GM21367 (cell line): ENCODE measurements around the gene LTC4S.
"Not testable (repeated sequence)": the region's sequence is repeated elsewhere in the genome, so short reads cannot be mapped to it uniquely, and the experiment has no call there.

Experiments used
- ATAC-seq: cut with Tn5 transposase; IDR thresholded peaks from one replicate; pipeline ENCODE4 v1.9.1; 2021; ENCODE audit not compliant: unreplicated experiment

Gene LTC4S

GRCh38 chr5:179769271-179769670 is 24.5 kb upstream of the LTC4S start:
- no peak for ATAC-seq

- ATAC-seq, result no peak
Observed at GRCh38 chr5:179769796-179770195, 24.0 kb upstream of the LTC4S start.

DNA sequence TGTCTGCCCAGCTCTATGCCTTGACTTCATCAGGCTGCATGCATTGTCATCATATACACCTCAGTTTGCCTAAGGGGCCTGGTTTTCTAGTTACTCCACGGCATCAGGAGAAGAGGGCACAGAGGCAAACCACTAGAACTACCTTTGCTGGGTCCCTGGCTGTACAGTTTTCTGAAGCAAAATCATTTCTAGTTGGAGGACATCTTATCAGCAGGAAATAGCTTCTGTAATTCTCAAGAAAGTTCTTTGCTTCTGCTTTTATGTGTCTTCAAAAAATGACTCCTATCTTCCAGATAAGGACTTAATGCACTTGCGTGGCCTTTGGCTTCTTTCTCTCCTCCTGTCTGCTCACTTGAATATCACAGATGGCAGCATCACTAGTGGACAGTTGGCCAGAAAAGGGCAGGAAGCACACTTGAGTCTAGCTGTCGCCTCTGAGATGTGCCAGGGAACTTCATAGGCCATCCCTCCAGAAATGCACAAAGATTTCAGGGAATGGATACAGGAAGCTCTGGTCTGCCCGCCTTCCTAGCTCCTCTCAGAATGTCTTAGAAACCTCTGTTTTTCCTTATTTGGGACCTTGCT is 22.4 kb upstream of the LTC4S start:
- no peak for ATAC-seq

GRCh38 chr5:179772351-179772750 is 21.4 kb upstream of the LTC4S start:
- no peak for ATAC-seq

- no peak for ATAC-seq
Observed at GRCh38 chr5:179773686-179774040, 20.1 kb upstream of the LTC4S start.

DNA sequence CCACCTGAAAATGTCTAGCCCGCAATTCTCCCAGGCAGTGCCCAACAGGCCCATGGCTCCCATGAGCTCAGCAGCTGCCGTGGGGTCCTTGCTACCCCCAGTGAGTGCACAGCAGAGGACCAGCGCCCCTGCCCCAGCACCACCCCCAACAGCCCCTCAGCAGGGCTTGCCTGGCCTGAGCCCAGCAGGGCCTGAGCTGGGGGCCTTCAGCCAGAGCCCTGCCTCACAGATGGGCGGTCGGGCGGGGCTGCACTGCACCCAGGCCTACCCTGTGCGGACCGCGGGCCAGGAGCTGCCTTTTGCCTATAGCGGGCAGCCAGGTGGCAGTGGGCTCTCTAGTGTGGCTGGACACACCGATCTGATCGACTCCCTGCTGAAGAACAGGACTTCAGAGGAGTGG is 19.3 kb upstream of the LTC4S start:
- no peak for ATAC-seq

- ATAC-seq, result no peak
Observed at GRCh38 chr5:179776411-179776938, 17.3 kb upstream of the LTC4S start.

DNA sequence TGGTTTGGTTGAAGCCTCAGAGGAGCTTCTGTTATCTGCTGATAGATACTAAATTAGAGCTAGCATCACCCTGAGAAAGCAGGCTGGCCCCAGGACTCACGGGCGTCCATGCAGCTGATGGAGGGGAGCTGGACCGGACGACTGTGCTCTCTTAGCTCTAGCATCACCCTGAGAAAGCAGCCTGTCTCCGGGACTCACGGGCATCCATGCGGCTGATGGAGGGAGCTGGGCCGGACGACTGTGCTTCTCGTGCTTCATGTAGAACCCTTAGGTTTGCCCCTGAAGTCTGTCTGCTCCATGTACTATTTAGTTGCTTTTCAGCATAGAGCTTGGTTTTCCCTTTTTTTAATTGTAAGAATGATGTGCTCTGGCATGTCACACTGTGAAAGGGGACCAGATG is 16.3 kb upstream of the LTC4S start:
- no peak for ATAC-seq

GRCh38 chr5:179777909-179778308 is 15.9 kb upstream of the LTC4S start:
- ATAC-seq, result no peak

DNA sequence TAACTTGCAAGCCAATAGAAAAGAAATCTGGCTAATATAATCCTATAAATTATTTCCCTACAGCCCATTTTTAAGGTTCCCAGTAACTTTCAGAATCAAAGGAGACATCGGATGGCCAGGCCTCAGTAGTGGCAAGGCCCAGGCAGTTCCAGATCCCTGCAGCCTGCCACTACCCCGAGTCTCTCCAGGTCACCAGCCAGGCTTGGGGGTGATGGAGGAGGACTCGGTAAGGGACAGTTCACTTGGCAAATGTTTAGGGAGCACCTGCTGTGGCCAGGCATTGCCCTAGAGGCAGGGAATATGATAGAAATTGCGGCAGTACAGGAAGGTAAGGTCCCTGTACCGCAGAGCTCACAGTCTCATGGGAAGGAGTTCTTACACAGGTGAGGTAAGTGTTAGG is 15.2 kb upstream of the LTC4S start:
- no peak for ATAC-seq

DNA sequence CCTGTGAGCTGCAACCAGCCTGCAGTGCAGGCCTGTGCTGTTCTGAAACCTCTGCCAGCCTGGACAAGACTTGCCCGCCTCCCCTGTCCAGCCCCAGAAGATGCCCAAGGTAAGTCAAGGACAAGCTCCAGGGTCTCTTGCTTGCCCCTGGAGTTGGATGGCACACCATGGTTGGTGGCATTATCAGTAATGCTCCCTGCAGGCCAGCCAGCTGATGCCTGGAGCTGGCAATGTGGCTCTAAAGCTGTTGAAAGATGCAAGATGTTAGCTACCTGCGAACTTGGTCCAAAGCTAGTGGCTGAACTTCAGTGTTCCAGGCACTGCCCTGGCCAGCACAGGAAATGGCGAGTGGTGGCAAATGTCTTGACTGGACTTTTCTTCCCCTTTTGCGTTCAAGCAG is 14.0 kb upstream of the LTC4S start:
- ATAC-seq, result no peak

- no peak for ATAC-seq
Observed at GRCh38 chr5:179780362-179780761, 13.4 kb upstream of the LTC4S start.

DNA sequence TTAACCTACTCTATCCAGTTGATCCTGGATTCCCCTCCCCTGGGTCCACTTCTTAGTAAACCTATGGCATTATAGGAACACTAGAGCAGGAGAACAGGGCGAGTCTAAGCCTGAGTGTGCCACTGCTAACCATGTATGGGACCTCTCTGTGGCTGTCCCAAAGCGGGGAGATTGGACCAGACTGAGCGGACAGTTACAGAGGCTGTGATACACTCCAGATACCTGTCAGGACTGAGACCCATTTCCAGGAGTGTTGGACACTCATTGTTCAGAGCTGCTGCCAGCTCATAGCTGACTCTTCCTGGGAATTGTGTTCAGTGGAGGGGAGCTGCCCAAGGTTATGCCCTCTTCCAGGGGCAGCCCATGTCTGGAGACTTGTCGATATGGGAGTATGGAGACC is 11.9 kb upstream of the LTC4S start:
- ATAC-seq, result no peak

DNA sequence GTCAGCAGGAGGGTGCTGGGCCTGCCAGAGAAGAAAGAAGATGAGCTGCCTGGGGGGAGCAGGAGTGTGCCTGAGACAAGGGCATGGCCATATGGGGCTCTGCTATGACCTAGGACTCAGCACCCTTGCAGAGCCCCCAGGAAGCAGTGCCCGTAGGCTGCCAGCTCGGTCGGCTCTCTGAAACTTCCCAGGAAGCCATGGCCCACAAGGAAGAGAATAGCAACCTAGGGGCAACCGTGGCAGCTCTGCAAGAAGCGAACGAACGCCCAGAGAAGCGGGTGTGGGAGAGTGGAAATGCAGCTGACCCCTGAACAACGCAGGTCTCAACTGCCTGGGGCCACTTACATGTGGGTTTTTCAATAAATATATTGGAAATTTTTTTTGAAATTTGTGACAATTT is 10.7 kb upstream of the LTC4S start:
- ATAC-seq, result no peak

DNA sequence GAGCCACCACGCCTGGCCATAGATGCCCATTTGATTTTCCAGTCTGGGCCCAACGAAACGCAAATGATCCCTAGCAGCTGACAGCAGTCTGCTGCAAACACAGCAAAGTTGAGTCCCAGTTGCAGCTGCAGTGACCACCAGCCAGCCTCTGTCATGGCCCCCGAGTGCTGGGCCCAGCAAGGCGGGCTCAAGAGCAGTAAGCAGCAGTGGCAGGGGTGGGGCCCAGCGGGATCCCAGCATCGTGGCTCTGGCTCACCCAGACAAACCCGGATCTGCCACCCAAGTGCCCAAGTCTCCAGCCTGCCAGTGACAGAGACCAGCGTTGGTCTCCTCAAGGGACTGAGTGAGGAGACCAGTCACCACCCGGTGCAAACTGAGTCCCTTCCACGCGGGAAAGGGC is 6.9 kb upstream of the LTC4S start:
- no peak for ATAC-seq

- ATAC-seq, result no peak
Observed at GRCh38 chr5:179788193-179788854, 5.5 kb upstream of the LTC4S start.

DNA sequence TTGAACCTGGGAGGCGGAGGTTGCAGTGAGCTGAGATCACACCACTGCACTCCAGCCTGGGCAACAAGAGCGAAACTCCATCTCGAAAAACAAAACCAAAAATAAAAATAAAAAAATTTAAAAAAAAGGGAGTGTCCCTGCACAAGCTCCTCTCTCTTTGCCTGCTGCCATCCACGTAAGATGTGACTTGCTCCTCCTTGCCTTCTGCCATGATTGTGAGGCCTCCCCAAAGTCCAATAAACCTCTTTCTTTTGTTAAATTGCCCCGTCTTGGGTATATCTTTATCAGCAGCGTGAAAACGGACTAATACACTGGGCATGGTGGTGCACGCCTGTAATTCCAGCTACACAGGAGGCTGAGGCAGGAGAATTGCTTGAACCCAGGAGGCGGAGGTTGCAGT is 4.5 kb upstream of the LTC4S start:
- not testable (repeated sequence) for ATAC-seq

DNA sequence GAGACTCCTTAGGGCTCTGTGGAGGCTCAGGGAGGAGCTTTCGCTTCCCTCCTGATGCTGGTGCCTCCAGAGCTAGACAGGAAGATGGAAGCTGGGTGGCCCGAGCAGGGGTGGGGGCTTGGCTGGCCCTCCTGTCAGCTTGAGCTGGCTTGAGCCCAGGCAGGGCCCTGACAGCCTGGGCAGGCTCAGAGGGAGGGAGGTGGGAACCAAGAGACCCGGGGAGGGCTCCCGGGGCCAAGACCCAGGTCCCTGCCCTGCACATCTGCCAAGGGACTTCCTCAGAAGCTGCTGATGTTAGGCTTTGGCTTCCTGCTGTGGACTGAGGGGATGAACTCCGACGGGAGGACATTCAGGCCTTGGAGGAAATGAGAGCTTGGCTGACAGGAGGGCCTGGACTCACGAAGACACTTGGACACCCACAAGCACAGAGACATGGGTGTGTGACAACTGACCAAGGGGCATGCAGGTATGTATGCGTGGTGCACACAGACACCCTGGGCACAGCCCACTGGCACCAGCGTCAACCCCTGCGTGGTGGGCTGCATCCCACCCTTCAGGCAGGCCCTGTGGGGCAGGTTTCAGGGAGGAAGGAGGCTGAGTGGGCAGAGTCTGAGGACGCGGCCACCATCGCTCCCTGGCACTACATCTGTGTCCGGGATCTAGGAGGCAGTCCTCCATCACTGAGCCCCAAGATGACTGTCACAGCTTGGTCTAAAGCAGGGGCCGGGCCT is 1.7 kb upstream of the LTC4S start:
- no peak for ATAC-seq

DNA sequence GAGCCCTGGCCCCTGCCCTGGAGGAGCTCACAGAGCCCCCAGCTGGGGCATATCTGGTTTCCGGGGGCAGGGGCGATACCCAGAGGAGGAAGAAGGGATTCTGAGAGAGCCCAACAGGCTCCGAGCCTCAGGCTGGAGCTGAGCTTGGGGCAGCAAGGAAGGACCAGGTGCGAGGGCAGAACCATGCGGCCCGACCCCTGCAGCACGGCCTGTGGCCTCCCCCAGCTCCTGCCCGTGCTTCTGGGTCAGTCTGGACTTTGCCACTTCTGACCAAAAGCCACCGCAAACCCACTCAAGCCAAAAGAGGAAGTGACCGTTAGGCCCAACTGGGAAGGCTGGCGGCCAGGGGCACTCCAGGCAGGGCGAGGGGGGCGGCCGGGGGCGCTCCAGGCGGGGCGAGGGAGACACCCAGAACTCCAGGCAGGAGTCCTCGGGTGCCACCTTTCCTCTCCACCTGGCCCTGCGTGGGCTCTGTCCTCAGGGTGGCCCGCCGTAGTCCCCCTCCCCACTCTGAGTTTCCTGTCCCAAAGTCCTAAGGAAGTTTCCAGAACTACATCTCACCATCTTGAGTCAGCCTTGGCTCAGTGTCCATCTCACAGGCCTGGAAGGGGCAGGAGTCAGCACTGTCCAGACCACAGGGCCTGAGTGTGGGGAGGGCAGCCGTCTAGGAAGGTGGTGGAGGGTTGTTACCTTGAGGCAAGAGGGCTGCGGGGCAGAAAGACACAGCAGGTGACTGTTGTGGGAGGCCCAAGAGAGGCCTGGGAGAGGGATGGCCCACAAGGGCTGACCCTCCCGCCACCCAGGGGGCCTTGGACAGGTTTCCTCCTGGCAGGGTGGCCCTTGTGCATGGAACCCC is 946 bp upstream of the LTC4S start:
- no peak for ATAC-seq

DNA sequence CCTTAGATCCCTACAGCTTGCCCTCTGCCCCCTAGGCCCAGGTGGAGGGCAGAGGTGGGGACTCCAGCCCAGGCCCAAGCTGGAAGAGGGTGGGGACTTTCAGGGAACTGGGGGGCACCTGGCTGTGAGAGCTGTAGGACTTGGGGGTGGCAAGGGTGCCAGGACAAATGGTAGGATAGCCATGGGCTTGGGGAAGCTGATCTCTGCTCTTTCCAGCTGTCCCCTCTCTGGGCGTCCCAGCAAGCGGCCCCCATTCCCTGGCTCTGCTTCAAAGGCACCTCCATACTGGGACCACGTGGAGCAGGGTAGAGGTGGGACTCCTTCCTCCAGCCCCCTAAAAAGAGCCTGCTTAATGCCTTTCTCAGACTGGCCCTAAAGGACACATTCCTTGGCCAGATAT is 385 bp downstream of the LTC4S start:
- ATAC-seq, result no peak

DNA sequence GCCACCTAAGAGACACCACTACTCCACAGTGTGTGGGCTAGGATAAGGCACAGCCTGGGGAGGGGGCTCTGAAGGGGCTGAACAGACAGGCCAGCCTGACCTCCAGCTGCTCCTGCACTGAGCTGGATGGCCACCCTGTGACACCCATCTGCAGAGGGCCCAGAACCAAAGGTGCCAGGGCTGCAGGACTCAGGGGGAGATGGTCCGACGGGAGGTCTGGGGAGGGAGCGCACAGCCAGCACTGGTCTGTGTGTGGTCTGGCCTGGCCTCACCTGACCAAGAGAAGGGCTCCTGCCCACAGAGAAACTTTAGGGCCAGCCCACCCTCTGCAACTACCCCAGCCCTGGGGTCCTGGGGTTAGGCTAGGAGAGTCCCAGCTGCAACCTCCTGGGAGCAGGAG is 789 bp downstream of the LTC4S start:
- ATAC-seq, result no peak
